BE2C (cell line): ENCODE measurements around the gene HSD17B12.

Source experiments
- DNase-seq: peaks from one replicate; pipeline ENCODE4 v3.0.0-alpha.2; 2020
- H3K27me3 ChIP-seq: fragments of 250-450 bp; sonication (Bioruptor Pico); 2 replicates; pipeline ENCODE4 v1.5.1; 2020; ENCODE audit warnings: mild to moderate bottlenecking
- H3K36me3 ChIP-seq: fragments of 250-450 bp; sonication (Bioruptor Pico); 2 replicates; pipeline ENCODE4 v1.5.1; 2020; ENCODE audit warnings: mild to moderate bottlenecking
- H3K4me1 ChIP-seq: fragments of 250-450 bp; sonication (Bioruptor Pico); 2 replicates; pipeline ENCODE4 v1.5.1; 2020
- H3K4me3 ChIP-seq: 2 replicates; pipeline ENCODE4 v1.5.1; 2011; ENCODE audit warnings: low read depth, low read length
- H3K9me3 ChIP-seq: fragments of 250-450 bp; sonication (Bioruptor Pico); 2 replicates; pipeline ENCODE4 v1.5.1; 2020
- TF ChIP-seq, protein P1 (sequence below): IDR thresholded peaks from 2 replicates; pipeline ENCODE4 v1.5.1; 2012; ENCODE audit warnings: mild to moderate bottlenecking, low read depth, low read length

HSD17B12 gene

DNA sequence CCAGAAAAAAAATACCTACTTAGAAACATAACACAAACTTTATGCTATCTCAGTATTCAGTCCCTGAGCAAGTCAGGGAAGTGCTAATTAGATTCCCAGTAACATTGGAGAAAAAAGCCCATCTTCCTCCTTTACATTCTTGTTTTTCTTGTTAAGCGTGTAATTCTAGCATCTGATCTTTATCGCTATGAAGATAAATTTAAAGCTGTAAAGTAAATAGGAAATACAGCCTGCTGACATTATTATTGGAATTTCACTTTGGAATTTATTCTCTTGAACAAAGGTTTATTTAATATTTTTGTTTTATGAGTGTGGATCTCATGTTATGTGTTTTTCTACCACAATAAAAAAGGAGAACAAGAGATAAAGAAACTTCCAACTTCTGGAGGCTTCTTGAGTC is 214.0 kb downstream of the HSD17B12 start:
- Histone ChIP-seq H3K36me3 (peaks cover 26% of the 10 kb centered on the region), H3K4me3 (no peak overlapping the region), H3K4me1 (peaks cover 25% of the 10 kb centered on the region), H3K27me3 (no peaks in the 10 kb centered on the region), H3K9me3 (no peaks in the 10 kb centered on the region)
- TF ChIP-seq, protein P1, sequence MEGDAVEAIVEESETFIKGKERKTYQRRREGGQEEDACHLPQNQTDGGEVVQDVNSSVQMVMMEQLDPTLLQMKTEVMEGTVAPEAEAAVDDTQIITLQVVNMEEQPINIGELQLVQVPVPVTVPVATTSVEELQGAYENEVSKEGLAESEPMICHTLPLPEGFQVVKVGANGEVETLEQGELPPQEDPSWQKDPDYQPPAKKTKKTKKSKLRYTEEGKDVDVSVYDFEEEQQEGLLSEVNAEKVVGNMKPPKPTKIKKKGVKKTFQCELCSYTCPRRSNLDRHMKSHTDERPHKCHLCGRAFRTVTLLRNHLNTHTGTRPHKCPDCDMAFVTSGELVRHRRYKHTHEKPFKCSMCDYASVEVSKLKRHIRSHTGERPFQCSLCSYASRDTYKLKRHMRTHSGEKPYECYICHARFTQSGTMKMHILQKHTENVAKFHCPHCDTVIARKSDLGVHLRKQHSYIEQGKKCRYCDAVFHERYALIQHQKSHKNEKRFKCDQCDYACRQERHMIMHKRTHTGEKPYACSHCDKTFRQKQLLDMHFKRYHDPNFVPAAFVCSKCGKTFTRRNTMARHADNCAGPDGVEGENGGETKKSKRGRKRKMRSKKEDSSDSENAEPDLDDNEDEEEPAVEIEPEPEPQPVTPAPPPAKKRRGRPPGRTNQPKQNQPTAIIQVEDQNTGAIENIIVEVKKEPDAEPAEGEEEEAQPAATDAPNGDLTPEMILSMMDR = no peak
- DNase-seq = no peak

DNA sequence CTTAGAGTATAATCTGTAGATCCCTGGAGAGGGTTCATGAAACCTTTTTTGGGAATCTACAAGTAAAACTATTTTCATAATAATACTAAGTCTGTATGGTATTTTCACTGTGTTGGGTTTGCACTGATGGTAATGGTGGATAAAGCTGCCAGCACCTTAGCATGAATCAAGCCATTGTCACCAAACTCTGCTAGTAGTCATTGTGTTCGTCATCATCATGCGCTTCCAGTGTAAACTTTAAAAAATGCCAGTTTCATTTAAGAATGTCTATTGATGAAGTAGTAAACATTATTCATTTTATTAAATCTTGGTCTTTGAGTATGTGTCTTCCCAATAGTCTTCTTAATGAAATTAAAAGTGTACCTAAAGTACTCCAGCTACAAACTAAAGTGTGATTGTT is 215.1 kb downstream of the HSD17B12 start:
- Histone ChIP-seq H3K4me1 (peaks cover 22% of the 10 kb centered on the region), H3K36me3 (peaks cover 16% of the 10 kb centered on the region), H3K27me3 (no peaks in the 10 kb centered on the region), H3K4me3 (no peak overlapping the region), H3K9me3 (no peaks in the 10 kb centered on the region)
- no peak for DNase-seq
- TF ChIP-seq, protein P1 = no peak

DNA sequence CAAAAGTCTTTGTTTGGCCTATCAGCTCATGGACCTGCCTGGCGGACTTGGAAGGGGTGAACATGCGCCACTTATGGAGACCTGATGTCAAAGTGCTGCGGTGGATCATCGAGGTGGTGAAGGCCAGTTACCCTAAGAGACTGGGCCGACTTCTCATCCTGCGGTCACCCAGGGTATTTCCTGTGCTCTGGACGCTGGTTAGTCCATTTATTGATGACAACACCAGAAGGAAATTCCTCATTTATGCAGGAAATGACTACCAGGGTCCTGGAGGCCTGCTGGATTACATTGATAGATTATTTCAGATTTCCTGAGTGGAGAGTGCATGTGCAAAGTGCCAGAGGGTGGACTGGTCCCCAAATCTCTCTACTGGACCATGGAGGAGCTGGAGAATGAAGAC is 218.0 kb downstream of the HSD17B12 start:
- Histone ChIP-seq H3K4me1 (peaks cover 11% of the 10 kb centered on the region), H3K9me3 (no peaks in the 10 kb centered on the region), H3K4me3 (no peak overlapping the region), H3K27me3 (no peaks in the 10 kb centered on the region), H3K36me3 (peaks cover 13% of the 10 kb centered on the region)
- no peak for DNase-seq
- TF ChIP-seq, protein P1 = no peak

DNA sequence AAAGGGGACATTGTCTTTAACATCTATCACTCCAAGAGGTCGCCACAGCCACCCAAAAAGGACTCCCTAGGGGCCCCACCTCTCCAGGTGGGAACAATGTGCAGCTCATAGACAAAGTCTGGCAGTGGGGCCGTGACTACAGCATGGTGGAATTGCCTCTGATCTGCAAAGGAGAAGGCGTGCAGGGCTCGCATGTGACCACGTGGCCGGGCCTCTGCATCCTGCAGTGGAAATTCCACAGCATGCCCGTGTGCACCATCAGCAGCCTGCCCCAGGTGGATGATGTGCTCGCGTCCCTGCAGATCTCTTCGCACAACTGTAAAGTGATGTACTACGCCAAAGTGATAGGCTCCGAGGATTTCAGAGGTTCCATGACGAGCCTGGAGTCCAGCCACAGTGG is 218.6 kb downstream of the HSD17B12 start:
- Histone ChIP-seq H3K27me3 (no peaks in the 10 kb centered on the region), H3K4me1 (peaks cover 12% of the 10 kb centered on the region), H3K9me3 (no peaks in the 10 kb centered on the region), H3K4me3 (no peak overlapping the region), H3K36me3 (peaks cover 13% of the 10 kb centered on the region)
- no peak for DNase-seq
- TF ChIP-seq, protein P1 = no peak

DNA sequence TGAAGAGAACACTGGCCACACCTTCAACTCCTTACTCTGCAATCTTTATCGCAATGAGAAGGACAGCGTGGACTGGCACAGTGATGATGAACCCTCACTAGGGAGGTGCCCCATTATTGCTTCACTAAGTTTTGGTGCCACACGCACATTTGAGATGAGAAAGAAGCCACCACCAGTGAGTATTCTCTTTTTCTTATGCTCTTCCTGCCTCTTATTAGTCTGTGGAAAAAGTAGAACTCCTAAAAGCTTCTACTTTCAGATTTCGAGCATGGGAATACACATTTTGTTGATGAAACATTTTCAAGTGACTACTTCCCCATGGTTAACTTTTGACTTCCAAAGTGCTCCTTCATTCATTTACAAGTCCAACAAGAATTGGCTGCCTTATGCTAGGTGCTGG is 221.0 kb downstream of the HSD17B12 start:
- no peak for DNase-seq
- Histone ChIP-seq H3K27me3 (no peaks in the 10 kb centered on the region), H3K36me3 (peaks cover 4% of the 10 kb centered on the region), H3K9me3 (no peaks in the 10 kb centered on the region), H3K4me1 (peaks cover 12% of the 10 kb centered on the region), H3K4me3 (no peak overlapping the region)
- TF ChIP-seq, protein P1 = no peak

DNA sequence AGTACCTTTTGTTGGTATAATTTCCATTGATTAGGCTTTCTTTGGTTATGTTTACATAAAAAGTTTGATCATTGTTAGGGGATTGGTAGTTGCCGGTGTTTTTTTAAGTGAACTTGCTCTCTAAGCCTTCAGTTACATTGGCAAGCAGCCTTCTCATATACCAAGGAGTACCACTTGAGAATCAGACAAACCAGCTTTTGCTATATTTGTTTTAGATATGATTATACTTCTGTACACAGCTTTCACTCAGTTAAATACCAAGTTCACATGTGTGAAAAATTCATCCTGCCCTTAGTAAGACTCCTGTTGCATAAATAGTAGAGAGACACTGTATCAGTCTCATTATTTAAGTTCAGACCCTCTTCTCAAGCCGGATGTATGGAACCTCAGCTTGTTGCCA is 222.5 kb downstream of the HSD17B12 start:
- no peak for DNase-seq
- TF ChIP-seq, protein P1 = no peak
- Histone ChIP-seq H3K4me1 (peaks cover 26% of the 10 kb centered on the region), H3K9me3 (no peaks in the 10 kb centered on the region), H3K27me3 (no peaks in the 10 kb centered on the region), H3K36me3 (peaks cover 4% of the 10 kb centered on the region; the same call in 1 of the 2 replicates), H3K4me3 (no peak overlapping the region)
